Neuronal stem cell (in vitro differentiated cells): ENCODE results near the gene CHRD.
"Not testable (repeated sequence)": the region's sequence is repeated elsewhere in the genome, so short reads cannot be mapped to it uniquely, and the experiment has no call there.

ENCODE experiments used
- DNase-seq: peaks from one replicate; pipeline ENCODE4 v3.0.0-alpha.2; 2013; ENCODE audit warnings: low spot score
- H2AFZ ChIP-seq: one replicate; pipeline ENCODE4 v1.6.1; 2013; ENCODE audit warnings: mild to moderate bottlenecking, low read length, inconsistent platforms
- H2AK5ac ChIP-seq: 2 replicates; pipeline ENCODE4 v1.6.1; 2013; ENCODE audit warnings: low read depth, mild to moderate bottlenecking, inconsistent platforms, low read length, moderate library complexity, mixed read lengths
- H2BK120ac ChIP-seq: 2 replicates; pipeline ENCODE4 v1.6.1; 2013; ENCODE audit warnings: low read depth, mild to moderate bottlenecking, inconsistent platforms, low read length, moderate library complexity, mixed read lengths
- H2BK12ac ChIP-seq: one replicate; pipeline ENCODE4 v1.6.1; 2013; ENCODE audit warnings: low read length, inconsistent platforms
- H2BK15ac ChIP-seq: 2 replicates; pipeline ENCODE4 v1.6.1; 2013; ENCODE audit warnings: mild to moderate bottlenecking, low read length, inconsistent platforms, mixed read lengths
- H2BK5ac ChIP-seq: one replicate; pipeline ENCODE4 v1.6.1; 2013; ENCODE audit warnings: inconsistent platforms, mild to moderate bottlenecking, low read length, moderate library complexity
- H3K14ac ChIP-seq: one replicate; pipeline ENCODE4 v1.6.1; 2013; ENCODE audit warnings: low read length, inconsistent platforms
- H3K18ac ChIP-seq: 2 replicates; pipeline ENCODE4 v1.6.1; 2013; ENCODE audit warnings: low read length, inconsistent platforms
- H3K23ac ChIP-seq: 2 replicates; pipeline ENCODE4 v1.6.1; 2013; ENCODE audit warnings: low read depth, mild to moderate bottlenecking, mixed read lengths, low read length, inconsistent platforms; ENCODE audit not compliant: poor library complexity
- H3K27ac ChIP-seq: replicated peaks from 3 replicates; pipeline ENCODE4 v1.5.1; 2013; ENCODE audit warnings: low read length, inconsistent platforms
- H3K27me3 ChIP-seq, 3 experiments: 2 replicates each; pipeline ENCODE4 v1.6.1; 2013; ENCODE audit warnings: low read length in 3 of 3, mild to moderate bottlenecking in 2 of 3, inconsistent platforms in 1 of 3, low read depth in 1 of 3, mixed read lengths in 1 of 3, moderate library complexity in 1 of 3; ENCODE audit not compliant: control insufficient read depth in 3 of 3, insufficient read depth in 3 of 3
- H3K36me3 ChIP-seq, 2 donors: replicated peaks in 1 of 2; 2 replicates each; pipeline ENCODE4 v1.6.1; 2013; ENCODE audit warnings: low read length in 2 of 2; ENCODE audit not compliant: control insufficient read depth in 2 of 2, insufficient read depth in 2 of 2
- H3K4ac ChIP-seq: 2 replicates; pipeline ENCODE4 v1.6.1; 2013; ENCODE audit warnings: inconsistent platforms, mild to moderate bottlenecking, low read length, moderate library complexity
- H3K4me1 ChIP-seq, 2 donors: 1 replicate in 1 of 2; 2 replicates in 1 of 2; pipeline ENCODE4 v1.6.1; 2013; ENCODE audit warnings: low read length in 2 of 2, low read depth in 1 of 2; ENCODE audit not compliant: control insufficient read depth in 2 of 2, insufficient read depth in 1 of 2
- H3K4me2 ChIP-seq: one replicate; pipeline ENCODE4 v1.6.1; 2013; ENCODE audit warnings: mild to moderate bottlenecking, low read length, inconsistent platforms; ENCODE audit not compliant: insufficient read depth, poor library complexity, severe bottlenecking
- H3K4me3 ChIP-seq, 2 donors: 2 replicates each; pipeline ENCODE4 v1.5.1; 2013; ENCODE audit warnings: low read length in 2 of 2, mild to moderate bottlenecking in 2 of 2, inconsistent platforms in 1 of 2, moderate library complexity in 1 of 2
- H3K79me1 ChIP-seq: one replicate; pipeline ENCODE4 v1.6.1; 2013; ENCODE audit warnings: low read depth, mild to moderate bottlenecking, inconsistent platforms, low read length, moderate library complexity
- H3K9ac ChIP-seq: one replicate; pipeline ENCODE4 v1.6.1; 2013; ENCODE audit warnings: mild to moderate bottlenecking, low read depth, low read length, inconsistent platforms; ENCODE audit not compliant: poor library complexity
- H3K9me3 ChIP-seq, 2 donors: replicated peaks in 1 of 2; 2 replicates each; pipeline versions ENCODE3 to v1.6.1; 2013; ENCODE audit warnings: low read length in 2 of 2, mild to moderate bottlenecking in 2 of 2, inconsistent platforms in 1 of 2, low read depth in 1 of 2, mixed read lengths in 1 of 2, moderate library complexity in 1 of 2; ENCODE audit not compliant: control insufficient read depth in 2 of 2, insufficient read depth in 1 of 2
- H4K8ac ChIP-seq: one replicate; pipeline ENCODE4 v1.6.1; 2013; ENCODE audit warnings: low read depth, mild to moderate bottlenecking, inconsistent platforms, low read length, moderate library complexity
- H4K91ac ChIP-seq: one replicate; pipeline ENCODE4 v1.6.1; 2013; ENCODE audit warnings: low read length, low read depth, mild to moderate bottlenecking, inconsistent platforms; ENCODE audit not compliant: poor library complexity
- WGBS, 2 donors: extraction: QIAGEN DNeasy Blood & Tissue Kit; methylation state at CpG; one replicate each; pipeline ENCODE4 v1.1.7; 2013; ENCODE audit warnings: missing lambda C conversion rate in 2 of 2, mixed read lengths in 1 of 2; ENCODE audit not compliant: insufficient read length in 2 of 2, insufficient replicate concordance in 1 of 2; ENCODE audit errors: extremely low coverage in 2 of 2; 5-methylcytosine and 5-hydroxymethylcytosine counted together

CHRD gene

GRCh38 chr3:184339001-184339400 lies 40.9 kb upstream of the CHRD start:
- peak overlapping the region; percentile 37 for H3K4me2 ChIP-seq
- no peak overlapping the region for H4K8ac ChIP-seq
- WGBS, 2 donors, result no CpG with 5 or more reads among the region's 8 CpGs

DNA sequence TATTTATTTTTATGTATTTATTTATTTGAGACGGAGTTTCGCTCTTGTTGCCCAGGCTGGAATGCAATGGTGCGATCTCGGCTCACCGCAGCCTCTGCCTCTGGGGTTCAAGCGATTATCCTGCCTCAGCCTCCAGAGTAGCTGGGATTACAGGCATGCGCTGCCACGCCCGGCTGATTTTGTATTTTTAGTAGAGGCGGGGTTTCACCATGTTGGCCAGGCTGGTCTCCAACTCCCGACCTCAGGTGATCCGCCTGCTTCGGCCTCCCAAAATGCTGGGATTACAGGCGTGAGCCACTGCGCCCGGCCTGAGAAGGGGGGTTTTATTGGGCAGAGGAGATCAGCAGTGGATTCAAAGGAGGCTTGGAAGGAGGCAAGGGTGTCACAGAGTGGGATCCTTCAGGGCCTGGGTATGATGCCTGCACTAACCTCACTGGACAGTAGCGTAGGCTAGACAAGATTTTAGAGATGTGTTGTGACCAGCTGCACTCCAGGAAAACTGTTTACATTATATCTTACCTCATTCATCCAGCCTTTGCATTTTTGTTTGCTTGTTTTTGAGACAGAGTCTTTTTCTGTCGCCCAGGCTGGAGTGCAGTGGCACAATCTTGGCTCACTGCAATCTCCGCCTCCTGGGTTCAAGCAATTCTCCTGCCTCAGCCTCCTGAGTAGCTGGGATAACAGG lies 40.3 kb upstream of the CHRD start:
- not testable (repeated sequence) for DNase-seq, H3K23ac ChIP-seq, H2AFZ ChIP-seq, H3K27me3 ChIP-seq, H3K14ac ChIP-seq, H3K9me3 ChIP-seq, H2AK5ac ChIP-seq, H4K8ac ChIP-seq, H3K27ac ChIP-seq, H3K79me1 ChIP-seq, H3K18ac ChIP-seq, H4K91ac ChIP-seq, H2BK5ac ChIP-seq, H2BK15ac ChIP-seq, H3K4me2 ChIP-seq, H3K4ac ChIP-seq, H2BK120ac ChIP-seq, H3K9ac ChIP-seq, H3K4me3 ChIP-seq, H2BK12ac ChIP-seq
- Histone ChIP-seq H3K36me3 (peaks cover 26 to 37% of the 10 kb centered on the region in 2 donors), H3K4me1 (peaks cover 20 to 31% of the 10 kb centered on the region in 2 donors)
- WGBS, 2 donors, result 100% methylated on average over 1 of the region's 19 CpGs; no CpG with 5 or more reads in 1 of the 2 donors

More at GRCh38 chr3:184339001-184339400, 40.9 kb upstream of the CHRD start:
- H2BK120ac ChIP-seq, result no peak overlapping the region
- H3K4ac ChIP-seq, result no peak overlapping the region
- H2AK5ac ChIP-seq, result no peak overlapping the region
- H4K91ac ChIP-seq, result no peak overlapping the region
- no peak overlapping the region for H3K27ac ChIP-seq
- H2BK5ac ChIP-seq, result no peak overlapping the region
- no peaks in the 10 kb centered on the region for H3K9me3 ChIP-seq
- no peak overlapping the region for H2BK15ac ChIP-seq
- no peak for DNase-seq
- H3K9ac ChIP-seq, result no peak overlapping the region
- no peak overlapping the region for H3K18ac ChIP-seq
- no peak overlapping the region for H3K23ac ChIP-seq
- peak overlapping the region; percentile 81 for H2AFZ ChIP-seq
- peaks cover 28 to 37% of the 10 kb centered on the region in 2 donors for H3K36me3 ChIP-seq
- no peak overlapping the region for H2BK12ac ChIP-seq
- peaks cover 20 to 31% of the 10 kb centered on the region in 2 donors for H3K4me1 ChIP-seq
- H3K14ac ChIP-seq, result no peak overlapping the region
- peak overlapping the region; percentile 27 to 31 for H3K4me3 ChIP-seq
- peaks cover 5% of the 10 kb centered on the region for H3K79me1 ChIP-seq
- H3K27me3 ChIP-seq, result no peaks in the 10 kb centered on the region

GRCh38 chr3:184341925-184342324 lies 37.9 kb upstream of the CHRD start:
- no peaks in the 10 kb centered on the region for H3K27me3 ChIP-seq
- H2BK15ac ChIP-seq, result no peak overlapping the region
- H4K91ac ChIP-seq, result no peak overlapping the region
- no peak overlapping the region for H2AK5ac ChIP-seq
- H3K14ac ChIP-seq, result no peak overlapping the region
- H3K9me3 ChIP-seq, result no peaks in the 10 kb centered on the region
- H3K4ac ChIP-seq, result no peak overlapping the region
- no peak overlapping the region for H2BK5ac ChIP-seq
- no CpG with 5 or more reads among the region's 7 CpGs for WGBS, 2 donors
- no peak overlapping the region for H3K9ac ChIP-seq
- H4K8ac ChIP-seq, result no peak overlapping the region
- H2BK120ac ChIP-seq, result no peak overlapping the region
- H3K36me3 ChIP-seq, result peaks cover 30 to 40% of the 10 kb centered on the region in 2 donors
- DNase-seq, result no peak
- H3K23ac ChIP-seq, result no peak overlapping the region
- no peak overlapping the region for H3K27ac ChIP-seq
- H2AFZ ChIP-seq, result no peak overlapping the region
- peaks cover 2% of the 10 kb centered on the region for H3K79me1 ChIP-seq
- H3K18ac ChIP-seq, result no peak overlapping the region
- H3K4me2 ChIP-seq, result no peak overlapping the region
- no peak overlapping the region for H2BK12ac ChIP-seq
- no peak overlapping the region for H3K4me3 ChIP-seq
- H3K4me1 ChIP-seq, result peaks cover 23 to 27% of the 10 kb centered on the region in 2 donors

- Histone ChIP-seq H4K91ac (no peak overlapping the region), H2AFZ (no peak overlapping the region), H3K9ac (peak overlapping the region; percentile 13), H3K23ac (peak overlapping the region; percentile 83), H4K8ac (no peak overlapping the region), H3K79me1 (peaks cover 2% of the 10 kb centered on the region), H3K14ac (no peak overlapping the region), H2AK5ac (no peak overlapping the region), H2BK120ac (no peak overlapping the region), H3K27ac (no peak overlapping the region), H3K9me3 (no peaks in the 10 kb centered on the region), H3K4me3 (no peak overlapping the region), H3K4me1 (peaks cover 14 to 15% of the 10 kb centered on the region in 2 donors), H3K4ac (no peak overlapping the region), H3K4me2 (no peak overlapping the region), H3K27me3 (no peaks in the 10 kb centered on the region), H3K36me3 (peaks cover 34 to 48% of the 10 kb centered on the region in 2 donors), H2BK5ac (no peak overlapping the region), H3K18ac (no peak overlapping the region), H2BK15ac (no peak overlapping the region), H2BK12ac (no peak overlapping the region)
- no peak for DNase-seq
- WGBS, 2 donors, result no CpG with 5 or more reads among the region's 5 CpGs
Measured at GRCh38 chr3:184343200-184343876, 36.5 kb upstream of the CHRD start.
